MG63 (cell line): ENCODE results near the gene ERP44. TPM values are rescaled to one million over a fixed set of nuclear protein-coding genes. Genes with fewer than 3 reads are reported as not detected.

ENCODE experiments used
- DNase-seq: peaks from one replicate; pipeline ENCODE4 v3.0.0-alpha.2; 2020
- H3K27me3 ChIP-seq: fragments of 250-450 bp; sonication (Bioruptor Pico); 2 replicates; pipeline ENCODE4 v1.5.1; 2020; ENCODE audit warnings: mild to moderate bottlenecking, moderate library complexity
- H3K36me3 ChIP-seq: fragments of 250-450 bp; sonication (Bioruptor Pico); 2 replicates; pipeline ENCODE4 v1.5.1; 2020; ENCODE audit warnings: mild to moderate bottlenecking, moderate library complexity
- H3K4me3 ChIP-seq: fragments of 250-450 bp; sonication (Bioruptor Pico); 2 replicates; pipeline ENCODE4 v1.5.1; 2020; ENCODE audit warnings: mild to moderate bottlenecking, moderate library complexity
- H3K9me3 ChIP-seq: fragments of 250-450 bp; sonication (Bioruptor Pico); 2 replicates; pipeline ENCODE4 v1.5.1; 2020; ENCODE audit warnings: mild to moderate bottlenecking, moderate library complexity
- total RNA-seq: library from RNA; depleted of rRNA; stranded (reverse); fragments of >200 nt; shearing (Covaris generic); gene quantifications from 2 replicates; pipeline ENCODE4 v1.2.3, GENCODE V29; 2014; ENCODE audit warnings: low replicate concordance; rRNA removed

ERP44 gene
- total RNA-seq, 1 experiment from 2014 or later = 9.9 TPM

GRCh38 chr9:99953861-99954507, 144.8 kb downstream of the ERP44 start:
- H3K4me3 ChIP-seq = no peak overlapping the region
- 0 out of 2 replicates have a peak, but pooled peaks cover 2% of the 10 kb centered on the region for H3K9me3 ChIP-seq
- no peak for DNase-seq
- no peaks in the 10 kb centered on the region for H3K27me3 ChIP-seq
- H3K36me3 ChIP-seq = peaks cover 7% of the 10 kb centered on the region; the same call in 1 of the 2 replicates

DNA sequence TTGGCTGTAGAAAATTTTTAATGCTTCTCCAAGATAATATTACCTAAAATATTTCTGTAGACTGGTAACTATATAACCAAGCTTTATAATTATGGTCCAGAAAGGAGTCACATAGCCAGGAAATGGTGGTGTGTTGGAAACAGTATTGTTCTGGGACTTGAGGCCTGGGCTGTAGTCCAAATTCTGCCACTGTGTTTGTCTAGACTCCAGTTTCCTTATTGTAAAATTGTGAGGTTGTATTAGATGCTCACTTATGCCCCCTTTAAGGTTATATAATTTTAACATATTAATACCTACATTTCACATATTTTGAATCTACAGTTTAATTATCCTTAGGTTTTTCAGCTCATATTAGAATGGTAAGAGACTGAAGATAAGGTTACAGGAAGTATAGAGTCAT, 149.9 kb downstream of the ERP44 start:
- Histone ChIP-seq H3K36me3 (peaks cover 7% of the 10 kb centered on the region; the same call in 1 of the 2 replicates), H3K27me3 (no peaks in the 10 kb centered on the region), H3K4me3 (no peak overlapping the region), H3K9me3 (0 out of 2 replicates have a peak, but pooled peaks cover 2% of the 10 kb centered on the region)
- DNase-seq = peak; percentile 9

GRCh38 chr9:99948482-99948881, 150.3 kb downstream of the ERP44 start:
- Histone ChIP-seq H3K9me3 (0 out of 2 replicates have a peak, but pooled peaks cover 2% of the 10 kb centered on the region), H3K4me3 (no peak overlapping the region), H3K36me3 (peaks cover 7% of the 10 kb centered on the region; the same call in 1 of the 2 replicates), H3K27me3 (no peaks in the 10 kb centered on the region)
- no peak for DNase-seq

DNA sequence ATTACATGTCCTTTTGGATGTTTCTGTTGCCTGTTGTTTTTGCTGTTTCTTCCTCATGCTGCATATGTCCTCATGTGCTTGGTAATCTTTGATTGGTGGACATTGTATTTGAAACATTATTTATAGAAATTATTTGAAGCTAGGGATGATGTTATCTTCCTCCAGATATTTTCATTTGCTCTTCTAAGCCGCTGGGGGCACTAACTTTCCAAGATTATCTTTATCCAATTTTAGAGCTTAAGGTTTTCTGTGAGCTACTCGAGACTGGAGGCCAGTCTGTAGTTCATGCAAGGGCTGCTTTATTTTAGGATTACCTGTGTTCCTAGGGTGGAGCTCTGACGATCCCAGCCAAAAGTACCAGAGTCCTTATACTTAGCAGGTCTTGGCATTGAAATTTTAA, 151.4 kb downstream of the ERP44 start:
- Histone ChIP-seq H3K9me3 (0 out of 2 replicates have a peak, but pooled peaks cover 2% of the 10 kb centered on the region), H3K36me3 (peaks cover 7% of the 10 kb centered on the region; the same call in 1 of the 2 replicates)
- DNase-seq = no peak

GRCh38 chr9:99936947-99937587, 161.7 kb downstream of the ERP44 start:
- H3K4me3 ChIP-seq = no peak overlapping the region
- no peaks in the 10 kb centered on the region for H3K27me3 ChIP-seq
- 0 out of 2 replicates have a peak, but pooled peaks cover 6% of the 10 kb centered on the region for H3K9me3 ChIP-seq
- H3K36me3 ChIP-seq = no peaks in the 10 kb centered on the region
- DNase-seq = no peak

More for the DNA sequence above, 151.4 kb downstream of the ERP44 start:
- Histone ChIP-seq H3K4me3 (no peak overlapping the region), H3K27me3 (no peaks in the 10 kb centered on the region)

DNA sequence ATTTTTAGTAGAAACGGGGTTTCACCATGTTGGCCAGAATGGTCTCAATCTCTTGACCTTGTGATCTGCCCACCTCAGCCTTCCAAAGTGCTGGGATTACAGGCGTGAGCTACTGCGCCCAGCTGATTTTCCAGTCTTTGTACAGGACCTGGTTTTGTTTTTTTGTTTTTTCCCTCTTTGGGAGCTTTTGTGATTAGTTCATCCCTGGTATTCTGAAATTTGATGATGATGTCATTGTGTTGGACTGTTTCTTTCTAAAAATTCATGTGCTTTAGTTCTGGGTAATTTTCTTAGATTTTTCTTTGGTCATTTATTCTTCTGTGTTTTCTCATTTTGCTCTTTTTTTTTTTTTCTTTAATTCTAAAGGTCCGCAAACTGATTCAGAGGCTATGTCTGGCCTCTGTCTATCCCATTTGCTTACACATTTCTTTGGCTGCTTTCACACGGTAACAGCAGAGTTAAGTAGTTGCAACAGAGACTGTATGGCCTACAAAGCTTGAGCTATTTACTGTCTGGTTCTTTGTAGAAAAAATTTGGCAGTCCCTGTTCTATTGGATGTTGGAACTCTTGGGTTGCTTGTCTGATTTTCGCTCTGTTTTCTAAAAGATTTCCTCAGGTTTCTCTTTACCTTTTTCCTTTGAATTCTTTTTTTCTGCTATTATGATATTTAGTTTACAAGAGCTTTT, 167.5 kb downstream of the ERP44 start:
- no peaks in the 10 kb centered on the region for H3K27me3 ChIP-seq
- H3K36me3 ChIP-seq = peaks cover 2% of the 10 kb centered on the region; the same call in 1 of the 2 replicates
- no peaks in the 10 kb centered on the region for H3K9me3 ChIP-seq
- H3K4me3 ChIP-seq = no peak overlapping the region
- no peak for DNase-seq

- Histone ChIP-seq H3K4me3 (no peak overlapping the region), H3K36me3 (peaks cover 6% of the 10 kb centered on the region), H3K9me3 (peaks cover 2% of the 10 kb centered on the region; the same call in 1 of the 2 replicates), H3K27me3 (no peaks in the 10 kb centered on the region)
- DNase-seq = no peak
Measured at GRCh38 chr9:99929652-99930051, 169.1 kb downstream of the ERP44 start.

Other genes with a start within 250 kb of the ERP44 start
- gene STX17, start 192.3 kb downstream of the ERP44 start, total RNA-seq = 2.3 and 3.7 TPM in 2 replicates
- 12.2 and 14.0 TPM in 2 replicates for gene INVS, start 243 bp upstream of the ERP44 start, total RNA-seq